IPS-18c (cell line): ENCODE data around the gene SEZ6L2.
A peak's percentile ranks its signal among the peaks of the same experiment; 100 is the strongest.
"Not testable (repeated sequence)": the region's sequence is repeated elsewhere in the genome, so short reads cannot be mapped to it uniquely, and the experiment has no call there.

Experiments
- H3K4me3 ChIP-seq: 2 replicates; pipeline ENCODE4 v1.7.0; 2013; ENCODE audit warnings: low read depth, mild to moderate bottlenecking, low read length, moderate library complexity; ENCODE audit not compliant: insufficient read depth
- H3K9me3 ChIP-seq: one replicate; pipeline ENCODE4 v1.6.1; 2013; ENCODE audit warnings: mild to moderate bottlenecking, low read length, moderate library complexity; ENCODE audit not compliant: control insufficient read depth, insufficient read depth

The SEZ6L2 gene

DNA sequence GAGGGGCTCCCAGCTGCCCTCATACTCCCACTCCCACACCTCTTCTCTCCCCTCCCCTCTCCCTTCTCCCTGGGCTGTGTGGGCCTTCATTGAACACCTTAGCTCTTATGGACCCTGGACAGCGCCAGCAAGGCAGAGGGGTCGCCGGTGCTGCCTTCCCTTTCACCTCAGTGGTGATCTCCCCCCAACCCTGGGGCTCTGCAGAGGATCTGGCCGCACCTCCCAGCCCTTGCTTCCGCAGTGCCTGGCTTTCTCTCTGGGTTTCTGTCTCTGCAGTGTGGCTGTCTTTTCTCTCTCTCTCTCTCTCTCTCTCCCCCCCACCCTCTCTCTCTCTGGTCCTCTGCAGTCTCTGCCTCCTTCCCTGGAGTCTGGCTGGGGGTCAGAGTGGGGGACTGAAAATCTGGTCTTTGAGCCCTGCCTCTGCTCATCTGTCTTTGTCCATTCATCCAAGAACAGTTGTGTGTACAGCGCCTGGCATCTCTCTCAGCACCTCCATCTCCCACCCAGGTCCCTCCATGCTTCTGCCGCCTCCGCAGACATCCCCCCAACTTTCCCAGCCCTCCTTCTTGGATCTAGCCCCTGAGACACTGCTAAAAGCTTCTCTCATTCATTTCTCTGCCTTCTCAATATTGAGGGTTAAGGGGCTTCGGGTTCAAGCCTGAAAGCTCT, 1.1 kb downstream of the SEZ6L2 start:
- H3K9me3 ChIP-seq, result peaks cover 2% of the 10 kb centered on the region
- peak overlapping the region; percentile 89 for H3K4me3 ChIP-seq

DNA sequence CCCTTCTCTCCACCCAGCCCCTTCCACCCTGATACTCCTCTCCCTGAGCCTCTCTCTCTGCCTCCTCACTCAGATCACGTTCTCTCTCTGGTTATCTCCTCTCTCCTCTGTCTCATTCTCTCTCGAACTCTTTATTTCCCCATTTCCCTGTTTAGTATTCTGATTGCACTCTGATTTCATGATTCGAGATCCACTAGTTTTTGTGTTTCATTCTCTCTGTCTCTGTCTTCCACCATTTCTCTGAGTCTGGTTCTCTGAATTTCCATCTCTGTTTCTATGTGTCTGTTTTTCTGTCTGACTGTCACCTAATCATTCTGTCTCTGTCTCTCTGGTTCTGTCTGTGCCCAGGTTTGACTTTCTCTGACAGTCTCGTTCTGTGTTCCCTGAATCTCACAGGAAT, 2.0 kb downstream of the SEZ6L2 start:
- H3K4me3 ChIP-seq, result peak overlapping the region; percentile 9; the same call in 1 of the 2 replicates
- peaks cover 2% of the 10 kb centered on the region for H3K9me3 ChIP-seq

DNA sequence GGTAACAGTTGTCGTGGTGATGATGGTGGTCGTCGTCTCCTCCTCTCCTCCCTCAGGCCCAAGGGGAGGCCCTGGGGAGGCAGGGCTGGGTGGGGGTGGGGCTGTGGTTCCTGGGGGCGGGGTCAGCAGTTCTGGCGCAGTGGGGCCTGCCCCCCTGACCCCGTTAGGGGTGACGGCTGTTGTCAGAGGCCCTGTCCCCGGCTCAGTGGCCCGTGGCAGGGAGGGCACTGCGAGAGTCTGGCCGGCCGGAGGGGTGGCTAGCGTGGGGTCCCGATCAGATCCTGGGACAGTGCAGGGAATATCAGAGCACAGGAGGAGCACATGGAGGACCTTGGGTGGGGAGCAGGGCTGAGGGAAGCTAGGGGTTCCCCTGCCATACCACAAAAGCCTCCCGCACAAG, 2.5 kb downstream of the SEZ6L2 start:
- H3K4me3 ChIP-seq, result no peak overlapping the region
- peaks cover 2% of the 10 kb centered on the region for H3K9me3 ChIP-seq

DNA sequence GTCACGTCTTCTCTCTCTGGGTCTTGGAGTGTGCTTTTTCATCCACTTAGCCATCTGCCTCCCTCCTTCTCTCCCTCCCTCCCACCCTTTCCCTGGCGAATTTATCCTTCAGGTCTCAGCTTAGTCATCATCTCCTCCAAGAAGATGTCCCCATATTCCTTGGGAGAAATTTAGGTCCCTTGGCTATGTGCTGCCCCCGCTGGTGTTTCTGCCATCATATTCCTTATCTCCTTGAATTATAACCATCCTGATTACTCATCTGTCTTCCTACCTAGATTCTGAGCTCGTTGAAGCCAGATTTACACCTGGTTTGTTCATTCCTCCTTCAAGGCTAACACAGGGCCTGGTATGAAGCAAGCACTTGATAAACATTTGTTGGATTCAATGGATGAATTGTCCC, 5.0 kb downstream of the SEZ6L2 start:
- no peak overlapping the region for H3K4me3 ChIP-seq
- peaks cover 2% of the 10 kb centered on the region for H3K9me3 ChIP-seq

DNA sequence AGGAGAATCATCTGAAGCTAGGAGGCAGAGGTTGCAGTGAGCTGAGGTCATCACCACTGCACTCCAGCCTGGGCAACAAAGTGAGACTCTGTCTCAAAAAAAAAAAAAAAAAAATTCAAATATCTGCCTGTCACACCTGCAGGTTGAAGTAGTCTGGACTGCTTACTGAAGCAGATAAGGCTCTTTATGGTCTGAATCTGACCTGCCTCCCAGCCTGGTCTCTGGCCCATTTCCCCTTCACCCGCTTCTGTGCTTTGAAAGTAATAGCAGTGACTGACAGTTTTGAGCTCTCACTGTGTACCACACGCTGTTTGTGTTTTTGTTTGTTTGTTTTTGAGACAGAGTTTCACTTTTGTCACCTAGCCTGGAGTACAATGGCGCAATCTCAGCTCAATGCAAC, 5.8 kb downstream of the SEZ6L2 start:
- H3K4me3 ChIP-seq, result no peak overlapping the region

DNA sequence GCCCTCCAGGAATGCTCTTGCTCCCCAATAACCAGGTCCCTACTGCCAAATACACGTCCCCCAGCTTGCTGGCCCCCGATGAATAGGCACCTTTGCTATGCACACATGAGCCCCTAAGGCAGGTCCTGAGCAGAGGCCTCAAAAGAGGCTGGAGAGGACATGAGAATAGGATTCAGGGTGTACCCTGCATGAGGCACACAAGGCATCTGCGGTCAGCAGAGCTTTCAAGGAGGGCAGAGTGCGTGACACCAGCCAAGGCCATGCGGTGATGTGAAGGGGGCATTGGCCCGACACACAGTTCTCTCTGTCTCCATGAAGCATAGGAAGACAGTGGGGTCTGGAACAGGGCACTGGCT, 6.9 kb downstream of the SEZ6L2 start:
- Histone ChIP-seq H3K4me3 (no peak overlapping the region), H3K9me3 (peaks cover 2% of the 10 kb centered on the region)

More for the DNA sequence above, 5.8 kb downstream of the SEZ6L2 start:
- peaks cover 2% of the 10 kb centered on the region for H3K9me3 ChIP-seq

DNA sequence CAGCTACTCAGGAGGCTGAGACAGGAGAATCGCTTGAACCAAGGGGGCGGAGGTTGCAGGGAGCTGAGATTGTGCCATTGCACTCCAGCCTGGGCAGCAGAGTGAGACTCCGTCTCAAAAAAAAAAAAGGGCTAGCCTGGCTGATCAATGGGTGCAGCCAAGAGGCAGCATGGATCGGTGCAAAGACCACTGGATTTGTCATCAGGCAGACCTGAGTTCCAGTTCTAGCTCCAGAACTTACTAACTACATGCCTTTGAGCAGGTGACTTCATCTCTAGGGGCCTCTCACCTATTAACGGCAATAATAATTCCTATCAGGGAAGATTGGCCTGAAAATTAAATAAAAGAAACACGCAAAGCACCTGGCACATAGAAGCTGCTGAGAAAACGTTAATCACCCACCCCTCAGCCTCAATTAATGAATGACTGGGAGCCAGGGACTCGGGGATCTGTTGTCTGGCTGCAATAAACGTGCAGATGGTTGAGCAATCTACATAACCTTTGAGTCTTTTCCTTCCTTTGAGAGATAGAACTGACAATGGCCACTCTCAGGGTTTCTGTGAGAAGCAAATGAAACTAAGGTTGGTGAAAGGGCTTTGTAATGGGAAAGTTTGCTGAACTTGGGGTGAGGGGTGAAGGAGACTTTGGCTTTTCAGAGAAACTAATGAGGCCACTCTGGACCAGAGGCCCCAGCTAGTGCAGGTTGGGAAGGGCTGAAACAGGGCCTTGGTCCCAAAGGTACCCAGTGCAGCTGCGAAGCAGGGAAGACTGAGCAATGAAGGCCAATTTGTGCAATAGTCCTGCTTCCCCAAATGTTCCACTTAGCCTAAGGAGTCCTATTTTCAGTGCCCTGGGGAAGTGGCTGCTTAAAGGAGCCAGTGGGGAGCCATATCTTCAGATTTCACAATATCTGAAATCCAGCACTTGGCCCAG, 7.6 kb downstream of the SEZ6L2 start:
- Histone ChIP-seq H3K4me3 (no peak overlapping the region), H3K9me3 (peaks cover 2% of the 10 kb centered on the region)

DNA sequence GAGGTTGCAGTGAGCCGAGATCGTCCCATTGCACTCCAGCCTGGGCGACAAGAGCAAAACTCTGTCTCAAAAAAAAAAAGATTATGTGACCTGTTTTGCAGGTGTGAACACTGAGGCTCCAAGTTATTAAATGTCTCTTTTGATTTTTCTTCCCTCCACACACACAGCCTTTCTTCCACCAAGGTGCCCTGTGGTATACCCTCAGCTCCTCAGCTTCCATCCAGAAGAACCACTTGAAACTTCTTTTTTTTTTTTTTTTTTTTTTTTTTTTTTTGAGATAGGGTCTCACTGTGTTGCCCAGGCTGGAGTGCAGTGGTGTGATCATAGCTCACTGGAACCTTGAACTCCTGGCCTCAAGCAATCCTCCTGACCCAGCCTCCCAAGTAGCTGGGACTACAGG, 10.0 kb downstream of the SEZ6L2 start:
- not testable (repeated sequence) for H3K9me3 ChIP-seq, H3K4me3 ChIP-seq

DNA sequence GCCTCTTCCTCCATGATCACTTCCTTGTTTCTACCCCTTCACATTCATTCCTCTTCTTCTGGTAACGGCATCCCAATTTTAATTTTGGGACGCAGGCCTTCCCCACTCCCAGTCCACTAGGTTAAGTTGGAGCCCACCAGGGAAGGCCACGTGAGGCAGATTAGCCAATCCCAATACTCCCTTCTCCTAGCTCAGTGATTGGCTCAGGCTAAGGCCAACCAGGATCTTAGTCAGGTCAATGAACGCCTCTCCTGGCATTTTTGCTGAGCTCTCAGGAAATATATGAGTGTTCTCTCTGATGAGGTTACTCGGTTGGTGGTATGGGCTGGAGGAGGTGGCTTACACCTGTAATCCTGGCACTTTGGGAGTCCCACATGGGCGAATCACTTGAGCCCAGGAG, 15.4 kb downstream of the SEZ6L2 start:
- Histone ChIP-seq H3K9me3 (no peaks in the 10 kb centered on the region), H3K4me3 (no peak overlapping the region)

DNA sequence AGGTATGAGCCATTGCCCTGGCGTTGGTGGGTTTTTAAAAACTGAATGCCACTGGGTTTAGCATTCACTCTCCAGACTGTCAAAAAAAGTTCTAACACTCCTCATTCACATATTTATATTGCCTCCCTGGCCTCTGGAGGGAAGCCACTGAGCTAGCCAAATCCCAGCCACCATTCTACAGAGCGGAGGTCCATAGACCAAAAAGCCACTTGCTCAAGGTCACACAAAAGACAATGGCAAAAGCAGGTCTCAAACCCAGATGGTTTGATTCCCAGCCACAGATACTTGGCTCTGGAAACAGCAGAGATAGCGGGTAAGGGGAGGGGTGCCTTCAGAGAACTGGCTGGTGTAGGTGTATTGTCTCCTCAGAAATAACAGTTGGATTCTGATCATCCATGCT, 18.3 kb downstream of the SEZ6L2 start:
- Histone ChIP-seq H3K4me3 (no peak overlapping the region), H3K9me3 (no peaks in the 10 kb centered on the region)

DNA sequence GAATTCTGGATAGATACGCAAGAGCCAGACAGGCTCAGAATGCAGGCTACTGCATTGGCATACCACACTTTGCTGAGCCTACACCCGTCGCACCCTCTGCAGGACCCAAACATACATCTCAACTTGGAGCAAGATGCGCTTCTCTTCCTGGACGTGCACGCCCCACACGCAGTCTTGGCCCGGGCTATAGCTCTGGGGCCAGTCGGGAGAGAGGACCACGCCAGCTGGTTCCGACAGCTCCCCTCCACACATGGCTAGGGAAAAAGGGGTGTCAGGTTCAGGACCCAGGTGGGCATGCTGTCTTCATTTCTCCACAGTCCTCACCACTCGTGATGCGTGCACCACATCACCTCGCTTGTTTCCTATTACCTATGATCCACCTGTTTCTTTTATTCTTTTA, 21.2 kb downstream of the SEZ6L2 start:
- Histone ChIP-seq H3K9me3 (no peaks in the 10 kb centered on the region), H3K4me3 (no peak overlapping the region; the same call in 1 of the 2 replicates)

DNA sequence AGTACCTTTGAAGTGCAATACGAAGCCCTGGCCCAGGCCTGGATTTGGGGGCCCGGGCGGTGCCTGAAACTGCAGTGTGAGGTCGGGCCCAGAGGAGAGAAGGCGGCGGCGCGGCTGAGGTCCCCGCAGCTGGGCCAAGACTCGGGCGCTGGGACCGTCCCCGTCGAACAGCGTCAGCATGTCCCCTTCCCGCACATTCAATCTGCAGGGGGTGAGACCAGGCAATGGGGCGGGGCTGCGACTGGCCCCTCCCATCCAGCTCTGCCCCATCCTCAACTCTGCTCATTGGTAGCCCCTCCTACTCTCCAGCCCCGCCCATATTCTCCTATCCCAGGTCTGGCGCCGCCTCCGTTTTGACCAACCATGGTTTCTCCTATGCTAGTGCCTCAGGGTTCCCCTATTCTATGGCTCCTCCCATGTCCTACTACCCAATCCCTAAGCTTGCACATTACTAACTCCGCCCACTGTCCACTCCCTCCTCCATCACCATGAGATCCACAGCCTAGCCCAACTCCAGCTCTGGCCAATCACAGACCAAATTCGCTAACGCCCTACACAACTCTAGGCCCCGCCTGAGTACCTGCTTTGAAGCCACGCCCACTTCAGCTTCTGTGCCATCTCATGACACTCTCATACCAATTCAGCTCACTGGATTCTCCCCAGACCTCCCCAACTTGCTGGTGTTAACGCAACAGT, 21.9 kb downstream of the SEZ6L2 start:
- Histone ChIP-seq H3K4me3 (peak overlapping the region; percentile 57), H3K9me3 (no peaks in the 10 kb centered on the region)

DNA sequence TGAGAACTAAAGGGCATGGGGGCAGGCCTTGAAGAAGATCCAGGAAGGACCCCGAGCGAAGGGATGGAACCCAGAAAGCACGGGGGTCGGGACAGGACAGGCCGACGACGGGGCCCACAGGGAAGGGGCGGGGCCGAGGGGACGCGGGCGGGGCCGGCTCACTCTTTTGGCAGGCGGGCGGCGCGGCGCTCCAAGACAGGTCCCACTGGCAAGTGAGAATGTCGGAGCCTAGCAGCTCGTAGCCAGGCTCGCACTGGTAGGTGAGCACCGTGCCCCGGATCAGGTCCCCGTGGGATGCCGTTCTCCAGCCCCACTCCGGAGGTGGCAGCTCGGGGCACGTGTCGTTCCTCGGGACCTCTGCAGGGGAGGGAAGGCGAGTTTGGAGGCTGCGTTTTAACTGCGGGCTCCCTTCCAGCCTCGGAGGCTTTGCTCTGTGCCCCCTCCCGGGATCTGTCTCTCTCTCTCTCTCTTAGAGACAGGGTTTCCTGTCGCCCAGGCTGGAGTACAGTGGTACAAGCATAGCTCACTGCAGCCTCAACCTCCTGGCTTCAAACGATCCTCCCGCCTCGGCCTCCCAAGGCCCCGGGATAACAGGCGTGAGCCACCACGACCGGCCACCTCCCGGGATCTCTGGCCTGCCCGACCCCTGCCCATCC, 22.6 kb downstream of the SEZ6L2 start:
- Histone ChIP-seq H3K4me3 (peak overlapping the region; percentile 57), H3K9me3 (no peaks in the 10 kb centered on the region)

DNA sequence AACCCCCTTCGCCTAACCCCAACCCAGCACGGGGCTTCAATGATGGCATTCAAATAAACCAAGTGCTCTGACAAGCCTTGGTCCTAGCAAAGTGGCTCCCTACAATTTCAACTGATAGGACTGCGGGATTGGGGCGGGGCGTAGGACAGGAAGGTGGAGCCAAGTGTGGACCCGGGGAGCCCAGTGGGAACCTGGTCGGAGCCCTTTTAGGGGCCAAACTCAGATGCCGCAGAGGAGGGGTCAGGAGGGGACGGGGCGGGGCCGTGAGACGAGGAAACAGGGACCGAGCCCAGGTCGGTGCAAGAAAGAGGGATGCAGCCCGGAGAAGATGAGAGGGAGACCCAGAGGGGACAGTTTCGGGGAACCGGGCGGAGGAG, 23.1 kb downstream of the SEZ6L2 start:
- Histone ChIP-seq H3K4me3 (peak overlapping the region; percentile 57; the same call in 1 of the 2 replicates), H3K9me3 (no peaks in the 10 kb centered on the region)

DNA sequence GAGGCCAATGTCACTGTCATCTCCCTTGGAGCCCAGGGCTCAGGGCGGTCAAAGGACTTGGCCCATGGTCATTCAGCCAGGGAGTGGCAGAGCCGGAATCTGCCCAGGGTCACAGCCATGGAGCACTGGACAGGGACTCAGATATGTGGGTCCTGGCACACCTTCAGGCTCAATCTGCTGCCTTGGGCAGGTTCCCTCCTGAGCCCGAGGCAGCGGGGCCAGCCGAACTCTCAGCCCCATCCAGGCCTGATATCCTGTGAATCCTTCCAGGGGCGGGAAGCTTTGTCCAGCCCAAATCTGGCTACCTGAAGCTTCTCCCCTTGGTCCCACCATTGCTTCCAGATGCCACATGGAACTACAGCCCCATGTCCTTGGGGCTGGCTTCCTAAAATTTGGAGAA, 24.1 kb downstream of the SEZ6L2 start:
- no peaks in the 10 kb centered on the region for H3K9me3 ChIP-seq
- H3K4me3 ChIP-seq, result no peak overlapping the region

DNA sequence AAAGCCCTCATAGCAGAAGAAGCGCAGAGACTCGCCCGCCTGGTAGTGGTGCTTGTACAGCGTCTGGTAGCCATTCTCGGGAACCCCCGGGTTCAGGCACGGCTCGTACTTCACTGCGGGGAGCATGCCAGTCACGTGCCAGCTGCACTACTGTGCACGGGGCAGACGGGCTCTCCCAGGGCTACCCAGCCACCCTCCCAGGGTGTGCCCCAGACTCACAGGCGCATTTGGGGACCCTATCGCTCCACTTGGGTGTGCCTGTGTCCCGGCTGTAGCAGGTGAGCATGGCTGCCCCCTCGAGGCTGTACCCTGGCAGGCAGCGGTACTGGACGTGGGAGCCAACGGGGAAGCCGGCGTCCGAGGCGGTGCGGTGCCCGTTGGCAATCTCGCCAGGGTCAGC, 26.0 kb downstream of the SEZ6L2 start:
- no peak overlapping the region for H3K4me3 ChIP-seq
- no peaks in the 10 kb centered on the region for H3K9me3 ChIP-seq

DNA sequence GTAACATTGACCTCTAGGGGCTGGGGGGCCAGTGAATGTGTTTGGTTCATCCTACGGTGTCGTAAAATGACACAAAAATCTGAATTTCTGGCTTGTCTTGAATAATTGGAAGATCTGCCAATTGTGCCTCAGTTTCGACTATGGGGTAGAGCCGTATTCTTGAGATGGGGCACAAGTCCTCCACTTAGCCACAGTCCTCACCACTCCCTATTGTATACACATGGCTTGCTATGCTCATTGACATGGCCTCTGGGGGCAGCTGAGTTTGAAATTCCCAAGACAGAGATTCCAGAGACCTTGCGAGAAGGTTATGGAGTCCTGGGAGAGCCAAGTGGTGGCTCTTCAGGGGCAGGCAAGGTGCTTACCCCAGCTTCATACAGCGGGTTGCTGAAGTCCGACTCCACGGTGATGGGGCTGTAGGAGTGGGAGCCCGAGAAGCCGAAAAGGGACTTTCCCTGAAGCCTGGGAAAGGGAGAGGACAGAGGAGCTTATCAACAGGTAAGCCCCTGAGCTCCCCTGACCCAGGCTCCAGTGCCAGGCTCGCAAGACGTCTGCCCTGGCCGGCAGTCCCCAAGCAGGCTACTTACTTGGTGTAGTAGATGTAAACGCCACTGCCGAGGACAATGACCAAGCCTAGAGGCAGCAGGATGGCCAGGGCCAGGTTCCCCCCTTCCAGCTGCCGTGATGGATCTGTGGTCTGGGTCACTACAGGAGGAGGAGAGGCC, 27.4 kb downstream of the SEZ6L2 start:
- Histone ChIP-seq H3K9me3 (no peaks in the 10 kb centered on the region), H3K4me3 (no peak overlapping the region)
